ENCODE results near the gene GAL3ST3. TPM values are rescaled to one million over a fixed set of nuclear protein-coding genes. Genes with fewer than 3 reads are reported as not detected.

Gene GAL3ST3
- total RNA-seq, 6 donors from 2014 or later: 2.4 TPM; not detected in 5

- DNase-seq: no peak
- Histone ChIP-seq H3K27ac (no peak overlapping the region), H3K36me3 (peaks cover 0 to 19% (median 4%) of the 10 kb centered on the region in 4 donors), H3K27me3 (no peaks in the 10 kb centered on the region), H3K4me3 (no peak overlapping the region), H3K9me3 (no peaks in the 10 kb centered on the region), H3K4me1 (peaks cover 24 to 36% (median 30%) of the 10 kb centered on the region in 4 donors)
- TF ChIP-seq CTCF (IDR thresholded peaks at IDR 0.05) (no peak), POLR2A (IDR thresholded peaks at IDR 0.05) (no peak), POLR2AphosphoS5 (IDR thresholded peaks at IDR 0.05) (no peak), EP300 (IDR thresholded peaks at IDR 0.05) (no peak)
- no peak for ATAC-seq (ENCODE audit: low FRiP score in 2 of 2)
- WGBS, 2 donors: 100% methylated on average over 1 of the region's 1 CpG
Observed at GRCh38 chr11:66073669-66074068, 24.7 kb upstream of the GAL3ST3 start.

- H3K36me3 ChIP-seq: peaks cover 5 to 26% (median 13%) of the 10 kb centered on the region in 4 donors
- no peak for ATAC-seq (ENCODE audit: low FRiP score in 2 of 2)
Observed at GRCh38 chr11:66072518-66072917, 23.6 kb upstream of the GAL3ST3 start.

GRCh38 chr11:66072081-66072480, 23.1 kb upstream of the GAL3ST3 start:
- no peaks in the 10 kb centered on the region for H3K9me3 ChIP-seq
- H3K36me3 ChIP-seq: peaks cover 8 to 31% (median 18%) of the 10 kb centered on the region in 4 donors
- H3K4me3 ChIP-seq: peak overlapping the region in 1 of 4 donors; percentile 100
- WGBS, 2 donors: 76 to 89% methylated on average over 3 of the region's 3 CpGs
- TF ChIP-seq CTCF (IDR thresholded peaks at IDR 0.05) (no peak), EP300 (IDR thresholded peaks at IDR 0.05) (no peak), POLR2A (IDR thresholded peaks at IDR 0.05) (no peak), POLR2AphosphoS5 (IDR thresholded peaks at IDR 0.05) (no peak)
- DNase-seq (no peak), ATAC-seq (ENCODE audit: low FRiP score in 2 of 2) (no peak)
- H3K27ac ChIP-seq: peak overlapping the region in 3 of 4 donors; percentile 87 to 99 (median 95)
- no peaks in the 10 kb centered on the region for H3K27me3 ChIP-seq
- H3K4me1 ChIP-seq: peaks cover 33 to 48% (median 39%) of the 10 kb centered on the region in 4 donors

More at GRCh38 chr11:66072518-66072917, 23.6 kb upstream of the GAL3ST3 start:
- Histone ChIP-seq H3K4me1 (peaks cover 33 to 48% (median 41%) of the 10 kb centered on the region in 4 donors), H3K9me3 (no peaks in the 10 kb centered on the region), H3K4me3 (peak overlapping the region in 2 of 4 donors; percentile 4 to 100), H3K27me3 (no peaks in the 10 kb centered on the region), H3K27ac (peak overlapping the region in 1 of 4 donors; percentile 27)
- WGBS, 2 donors: 85 to 86% methylated on average over 8 of the region's 8 CpGs
- no peak for DNase-seq
- TF ChIP-seq EP300 (IDR thresholded peaks at IDR 0.05) (no peak), CTCF (IDR thresholded peaks at IDR 0.05) (no peak), POLR2A (IDR thresholded peaks at IDR 0.05) (no peak), POLR2AphosphoS5 (IDR thresholded peaks at IDR 0.05) (no peak)

- no peaks in the 10 kb centered on the region for H3K9me3 ChIP-seq
- ATAC-seq (ENCODE audit: low FRiP score in 2 of 2): no peak
- peaks cover 8 to 37% (median 24%) of the 10 kb centered on the region in 4 donors for H3K36me3 ChIP-seq
- peaks cover 30 to 42% (median 36%) of the 10 kb centered on the region in 4 donors for H3K4me1 ChIP-seq
- H3K27ac ChIP-seq: peak overlapping the region; percentile 84 to 99 (median 91)
- TF ChIP-seq POLR2A (IDR thresholded peaks at IDR 0.05) (no peak), CTCF (IDR thresholded peaks at IDR 0.05) (no peak), EP300 (IDR thresholded peaks at IDR 0.05) (no peak), POLR2AphosphoS5 (IDR thresholded peaks at IDR 0.05) (no peak)
- no peak for DNase-seq
- H3K27me3 ChIP-seq: no peaks in the 10 kb centered on the region
- 21 to 25% methylated on average over 2 of the region's 2 CpGs for WGBS, 2 donors
- peak overlapping the region; percentile 48 to 100 (median 97) for H3K4me3 ChIP-seq
Observed at GRCh38 chr11:66071381-66071801, 22.4 kb upstream of the GAL3ST3 start.
